Parietal lobe (tissue), 2 donors: Measurements from ENCODE around the gene TYW5. TPM values are rescaled to one million over a fixed set of nuclear protein-coding genes. Genes with fewer than 3 reads are reported as not detected.

Source experiments
- small RNA-seq: library from RNA; depleted of rRNA; stranded (forward); fragments of <200 nt; gene quantifications from one replicate; pipeline ENCODE3, GENCODE V24; 2014; ENCODE audit warnings: low replicate concordance
- total RNA-seq: library from RNA; depleted of rRNA; stranded (reverse); fragments of >200 nt; gene quantifications from one replicate; pipeline ENCODE4 v1.2.3, GENCODE V29; 2014

The TYW5 gene, protein sequence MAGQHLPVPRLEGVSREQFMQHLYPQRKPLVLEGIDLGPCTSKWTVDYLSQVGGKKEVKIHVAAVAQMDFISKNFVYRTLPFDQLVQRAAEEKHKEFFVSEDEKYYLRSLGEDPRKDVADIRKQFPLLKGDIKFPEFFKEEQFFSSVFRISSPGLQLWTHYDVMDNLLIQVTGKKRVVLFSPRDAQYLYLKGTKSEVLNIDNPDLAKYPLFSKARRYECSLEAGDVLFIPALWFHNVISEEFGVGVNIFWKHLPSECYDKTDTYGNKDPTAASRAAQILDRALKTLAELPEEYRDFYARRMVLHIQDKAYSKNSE
- 23.2 TPM for total RNA-seq

DNA sequence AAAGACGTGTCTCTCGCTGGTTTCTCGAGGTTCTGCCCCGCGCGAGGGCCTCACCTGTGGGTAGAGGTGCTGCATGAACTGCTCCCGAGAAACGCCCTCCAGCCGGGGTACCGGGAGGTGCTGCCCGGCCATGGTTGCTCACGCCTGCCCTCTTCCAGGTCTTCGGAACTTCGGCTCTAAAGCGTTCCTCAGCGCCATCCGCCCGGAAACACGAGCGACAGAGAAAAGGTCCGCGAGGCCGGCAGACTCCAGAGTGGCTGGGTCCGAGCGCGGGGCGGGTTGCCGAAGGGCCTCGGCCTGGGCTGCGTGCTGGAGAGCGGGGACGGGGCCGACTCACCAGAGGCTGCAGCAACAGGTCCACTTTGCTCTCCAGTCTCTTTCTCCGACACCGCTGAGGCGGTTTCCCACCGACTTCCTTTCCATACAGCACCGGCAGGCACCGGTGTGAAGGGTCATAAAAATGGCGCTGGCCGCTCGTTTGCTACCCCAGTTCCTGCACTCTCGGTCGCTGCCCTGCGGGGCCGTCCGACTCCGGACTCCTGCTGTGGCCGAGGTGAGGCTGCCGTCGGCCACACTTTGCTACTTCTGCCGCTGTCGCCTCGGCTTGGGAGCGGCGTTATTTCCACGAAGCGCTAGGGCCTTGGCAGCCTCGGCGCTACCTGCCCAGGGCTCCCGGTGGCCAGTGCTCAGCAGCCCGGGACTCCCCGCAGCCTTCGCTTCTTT, at the start of gene TYW5, which contains the start of gene MAIP1:
TYW5 (minus strand) TSS at position 153 of the 723 bp plus-strand sequence; CDS start at position 132, 21 bp downstream.
MAIP1 (plus strand) TSS at position 244 of the 723 bp plus-strand sequence; CDS start at position 461, 217 bp downstream.

DNA sequence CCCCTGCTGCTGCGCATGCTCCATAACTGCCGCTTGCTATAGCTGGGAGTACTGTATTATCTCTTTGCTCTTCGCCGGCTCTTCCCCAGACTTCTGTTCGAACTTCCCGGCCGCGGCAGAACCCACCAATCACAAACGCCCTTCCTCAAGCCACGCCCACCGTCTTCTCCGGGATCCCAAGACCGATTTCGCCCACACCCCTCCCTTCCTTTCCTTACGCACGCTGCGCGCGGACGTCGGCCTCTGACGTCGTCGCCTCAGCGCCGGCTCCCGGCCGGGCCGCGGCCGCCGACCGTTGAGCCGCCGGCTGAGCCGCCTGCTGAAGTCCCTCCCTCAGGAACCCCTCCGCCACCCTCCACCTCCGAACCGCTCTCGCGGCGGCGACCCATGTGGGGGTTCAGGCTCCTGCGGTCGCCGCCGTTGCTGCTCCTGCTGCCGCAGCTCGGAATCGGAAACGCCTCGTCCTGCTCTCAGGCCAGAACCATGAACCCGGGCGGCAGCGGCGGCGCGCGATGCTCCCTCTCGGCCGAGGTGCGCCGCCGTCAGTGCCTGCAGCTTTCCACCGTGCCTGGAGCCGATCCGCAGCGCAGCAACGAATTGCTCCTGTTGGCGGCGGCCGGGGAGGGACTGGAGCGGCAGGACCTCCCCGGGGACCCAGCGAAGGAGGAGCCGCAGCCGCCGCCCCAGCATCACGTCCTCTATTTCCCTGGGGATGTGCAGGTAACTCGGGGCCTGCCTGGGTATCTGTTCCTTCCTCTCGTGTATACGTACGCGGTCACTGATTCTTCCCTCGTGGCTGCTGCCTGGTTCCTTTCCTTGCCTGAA, 44.0 kb downstream of the TYW5 start, which contains the start of gene C2orf69:
C2orf69 (plus strand) TSS at position 242 of the 825 bp plus-strand sequence; CDS start at position 388, 146 bp downstream.

Small RNA genes lying within 50 kb of the gene (small RNA-seq; reads per million reads assigned to genes)
- gene RN7SL717P = not detected

Other genes with a start within 250 kb of the TYW5 start
- gene FTCDNL1, start 104.3 kb downstream of the TYW5 start, total RNA-seq = 3.1 TPM
- 28.5 TPM for gene C2orf69, start 44.2 kb downstream of the TYW5 start, total RNA-seq
- 26.9 TPM for gene MAIP1, start 91 bp upstream of the TYW5 start, total RNA-seq